Measurements from ENCODE around the gene TNFSF4.
"Not testable (repeated sequence)": the region's sequence is repeated elsewhere in the genome, so short reads cannot be mapped to it uniquely, and the experiment has no call there.

The TNFSF4 gene

GRCh38 chr1:173206816-173207568 is at the start of gene TNFSF4:
Gene TNFSF4 (minus strand): TSS chr1:173207331. CDS start chr1:173207176, 155 bp downstream.
- DNase-seq = peak in 1 of 2 experiments; percentile 5

- DNase-seq = no peak
These were observed 48.2 kb upstream of the TNFSF4 start for GRCh38 chr1:173255214-173255813.

GRCh38 chr1:173253046-173253445 is 45.9 kb upstream of the TNFSF4 start:
- DNase-seq = no peak

GRCh38 chr1:173249349-173249748 is 42.2 kb upstream of the TNFSF4 start:
- no peak for DNase-seq

- DNase-seq = no peak
These were observed 41.3 kb upstream of the TNFSF4 start for GRCh38 chr1:173248247-173248940.

- no peak for DNase-seq
These were observed 38.8 kb upstream of the TNFSF4 start for GRCh38 chr1:173245892-173246291.

- no peak for DNase-seq
These were observed 36.2 kb upstream of the TNFSF4 start for GRCh38 chr1:173243300-173243699.

- no peak for DNase-seq
These were observed 34.6 kb upstream of the TNFSF4 start for GRCh38 chr1:173241528-173242347.

- DNase-seq = no peak
These were observed 33.5 kb upstream of the TNFSF4 start for GRCh38 chr1:173240609-173241008.

GRCh38 chr1:173239058-173239457 is 31.9 kb upstream of the TNFSF4 start:
- DNase-seq = no peak

GRCh38 chr1:173234899-173235298 is 27.8 kb upstream of the TNFSF4 start:
- no peak for DNase-seq

- not testable (repeated sequence) for DNase-seq
These were observed 27.3 kb upstream of the TNFSF4 start for GRCh38 chr1:173234434-173234833.

GRCh38 chr1:173229031-173229430 is 21.9 kb upstream of the TNFSF4 start:
- DNase-seq = not testable (repeated sequence)

- no peak for DNase-seq
These were observed 17.8 kb upstream of the TNFSF4 start for GRCh38 chr1:173224949-173225348.

GRCh38 chr1:173224280-173224892 is 17.3 kb upstream of the TNFSF4 start:
- DNase-seq = no peak

GRCh38 chr1:173223031-173223380 is 15.9 kb upstream of the TNFSF4 start:
- no peak for DNase-seq

- DNase-seq = no peak
These were observed 15.3 kb upstream of the TNFSF4 start for GRCh38 chr1:173222149-173223030.

- no peak for DNase-seq
These were observed 13.0 kb upstream of the TNFSF4 start for GRCh38 chr1:173220157-173220556.

- DNase-seq = no peak
These were observed 6.5 kb upstream of the TNFSF4 start for GRCh38 chr1:173213665-173214064.

GRCh38 chr1:173212952-173213491 is 5.9 kb upstream of the TNFSF4 start:
- no peak for DNase-seq

GRCh38 chr1:173210716-173211231 is 3.6 kb upstream of the TNFSF4 start:
- DNase-seq = no peak
